Choroid plexus epithelial cell (primary cell): Measurements from ENCODE around the gene TRIM8.

Experiments used
- DNase-seq: peaks from one replicate; pipeline ENCODE4 v3.0.0-alpha.2; 2010; ENCODE audit warnings: low read depth
- H3K4me3 ChIP-seq: 2 replicates; pipeline ENCODE4 v1.5.1; 2011; ENCODE audit warnings: low read depth, mild to moderate bottlenecking, control low read depth, low read length, moderate library complexity
- CTCF ChIP-seq: conservative IDR thresholded peaks from 2 replicates; pipeline ENCODE4 v1.5.1; 2011; ENCODE audit warnings: low read depth, mild to moderate bottlenecking, control low read depth, inconsistent platforms, low read length, moderate library complexity

The TRIM8 gene

DNA sequence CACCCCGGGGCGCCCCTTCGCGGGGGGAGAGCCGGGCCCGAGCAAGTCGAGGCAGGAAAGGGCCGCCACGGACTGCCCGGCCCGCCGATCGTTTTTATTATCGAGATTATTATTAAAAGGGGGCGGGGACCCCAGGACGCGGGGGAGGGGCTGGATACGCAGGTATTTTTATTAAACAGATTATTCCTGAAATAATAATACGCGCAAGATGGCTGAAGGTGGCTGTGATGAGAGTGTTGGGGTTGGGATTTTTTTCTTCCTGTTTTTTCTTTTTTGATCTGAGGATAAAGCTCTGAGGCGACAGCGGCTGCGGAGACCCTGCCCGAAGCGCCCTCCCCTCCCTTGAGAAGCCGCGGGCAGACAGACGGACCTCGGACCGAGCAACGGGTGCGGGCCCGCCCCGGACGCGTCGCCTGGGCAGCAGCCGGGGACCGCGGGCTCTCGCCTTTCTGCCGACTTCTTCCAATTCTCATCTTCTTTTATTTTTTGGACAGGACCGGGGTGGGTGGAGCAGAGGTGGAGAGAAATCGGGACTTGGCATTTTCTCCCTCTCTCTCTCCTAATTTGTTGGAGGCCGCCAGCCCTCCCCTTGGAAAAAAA lies 1.4 kb upstream of the TRIM8 start:
- peak; percentile 60 for DNase-seq
- TF ChIP-seq CTCF, result no peak
- peak overlapping the region; percentile 85 for H3K4me3 ChIP-seq

DNA sequence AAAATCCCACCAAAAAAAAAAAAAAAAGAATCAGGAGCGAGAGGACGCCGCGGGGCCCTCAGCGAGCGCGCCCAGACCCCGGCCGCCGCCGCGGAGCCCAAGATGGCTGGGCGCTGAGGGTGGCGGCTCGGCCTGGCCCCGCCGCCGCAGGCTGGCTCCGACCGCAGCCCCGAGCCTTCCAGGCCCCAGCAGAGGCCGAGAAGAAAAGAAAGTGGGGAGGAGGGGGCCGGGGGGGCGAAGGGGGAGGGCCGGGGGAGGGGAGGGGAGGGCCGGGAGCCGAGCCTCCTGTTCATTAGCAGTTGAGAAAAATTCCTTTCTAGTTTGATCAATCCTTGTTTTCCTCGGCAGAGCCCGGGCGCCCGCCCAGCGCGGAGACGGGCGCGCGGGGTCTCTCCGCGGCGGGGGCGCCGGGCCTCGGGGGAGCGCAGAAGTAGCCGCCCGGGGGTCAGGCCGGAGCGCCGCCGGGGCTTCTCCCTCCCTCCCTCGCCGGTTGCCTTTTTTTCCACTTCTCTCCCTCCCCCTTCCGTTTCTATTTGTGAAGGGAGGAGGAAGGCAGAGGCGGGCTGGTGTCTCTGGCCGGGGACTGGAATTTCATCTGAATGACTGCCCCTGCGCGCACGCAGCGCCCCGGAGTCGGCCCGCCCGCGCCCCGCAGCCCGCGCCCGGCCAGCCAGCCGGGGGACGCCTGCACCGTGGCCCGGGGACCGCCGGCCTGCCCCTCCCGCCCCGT lies 778 bp upstream of the TRIM8 start:
- TF ChIP-seq CTCF, result no peak
- H3K4me3 ChIP-seq, result peak overlapping the region; percentile 85
- peak; percentile 82 for DNase-seq

DNA sequence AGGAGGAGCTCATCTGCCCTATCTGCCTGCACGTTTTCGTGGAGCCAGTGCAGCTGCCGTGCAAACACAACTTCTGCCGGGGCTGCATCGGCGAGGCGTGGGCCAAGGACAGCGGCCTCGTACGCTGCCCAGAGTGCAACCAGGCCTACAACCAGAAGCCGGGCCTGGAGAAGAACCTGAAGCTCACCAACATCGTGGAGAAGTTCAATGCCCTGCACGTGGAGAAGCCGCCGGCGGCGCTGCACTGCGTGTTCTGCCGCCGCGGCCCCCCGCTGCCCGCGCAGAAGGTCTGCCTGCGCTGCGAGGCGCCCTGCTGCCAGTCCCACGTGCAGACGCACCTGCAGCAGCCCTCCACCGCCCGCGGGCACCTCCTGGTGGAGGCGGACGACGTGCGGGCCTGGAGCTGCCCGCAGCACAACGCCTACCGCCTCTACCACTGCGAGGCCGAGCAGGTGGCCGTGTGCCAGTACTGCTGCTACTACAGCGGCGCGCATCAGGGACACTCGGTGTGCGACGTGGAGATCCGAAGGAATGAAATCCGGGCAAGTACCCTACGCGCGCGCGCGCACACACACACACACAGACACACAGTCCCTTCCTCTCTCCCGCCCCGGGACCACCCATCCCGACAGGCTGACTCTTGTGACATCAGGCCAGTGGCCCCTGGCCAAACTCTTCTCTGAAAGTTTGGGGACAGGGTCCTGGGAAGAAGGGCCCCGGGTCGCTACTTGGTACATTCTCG lies 538 bp downstream of the TRIM8 start:
- peak overlapping the region; percentile 85 for H3K4me3 ChIP-seq
- DNase-seq, result peak; percentile 79
- peak; percentile 55 for TF ChIP-seq CTCF

GRCh38 chr10:102645388-102645740 lies 1.1 kb downstream of the TRIM8 start:
- no peak for TF ChIP-seq CTCF
- no peak for DNase-seq
- H3K4me3 ChIP-seq, result peak overlapping the region; percentile 85

- H3K4me3 ChIP-seq, result peak overlapping the region; percentile 85
- TF ChIP-seq CTCF, result no peak
- peak; percentile 95 for DNase-seq
Measured at GRCh38 chr10:102645741-102646609, 1.7 kb downstream of the TRIM8 start.

DNA sequence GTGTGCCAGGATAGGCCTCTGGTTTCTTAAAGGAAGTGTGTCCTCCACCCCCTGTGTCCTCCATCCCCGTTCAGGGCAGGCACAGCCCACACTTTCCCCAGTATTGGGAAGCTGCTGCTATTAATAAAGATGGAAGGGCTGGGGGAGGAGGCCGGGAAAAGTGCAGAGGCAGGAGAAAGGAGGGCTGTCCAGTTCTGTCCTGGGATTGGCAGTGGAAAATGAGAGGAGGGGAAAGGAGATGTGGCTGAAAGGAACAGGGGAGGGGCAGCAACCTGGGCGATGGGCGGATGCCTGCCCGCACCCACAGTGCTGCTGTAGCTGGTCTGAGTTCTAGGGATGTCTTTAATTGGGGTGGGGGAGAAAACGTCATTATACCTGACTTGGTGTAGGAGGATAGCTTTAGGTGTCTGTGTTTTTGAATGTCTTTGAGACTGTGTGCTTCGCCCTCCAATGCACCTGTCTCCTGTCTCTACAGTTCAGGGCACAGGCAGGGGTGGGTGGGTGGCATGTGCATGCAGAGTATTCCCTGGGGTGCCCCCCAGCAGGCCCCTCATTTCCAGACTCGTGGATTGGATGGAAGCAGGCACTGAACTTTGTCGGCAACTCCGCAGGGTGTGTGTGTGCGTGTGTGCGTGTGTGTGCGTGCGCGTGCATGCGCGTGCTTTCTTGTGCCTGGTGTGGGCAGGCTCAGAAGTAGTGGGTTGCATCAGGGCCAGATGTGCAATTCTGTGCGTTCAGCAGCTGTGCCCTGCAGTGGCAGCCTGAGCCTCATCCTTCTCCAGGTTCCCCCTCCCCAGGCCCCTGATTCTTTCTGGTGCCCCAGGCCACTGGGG lies 2.5 kb downstream of the TRIM8 start:
- peak overlapping the region; percentile 85 for H3K4me3 ChIP-seq
- TF ChIP-seq CTCF, result no peak
- peak; percentile 62 for DNase-seq
